B cell (primary cell): ENCODE results near the gene KIAA0319L. TPM values are rescaled to one million over a fixed set of nuclear protein-coding genes. Genes with fewer than 3 reads are reported as not detected.

Experiments used
- ATAC-seq: fragments of 200-7000 bp; cut with Tn5 transposase; one replicate; pipeline ENCODE4 v1.10.0; 2021; ENCODE audit warnings: low read depth, mild to moderate bottlenecking, moderate number of reproducible peaks, moderate library complexity
- CTCF ChIA-PET: fragments of 350-600 bp; sonication (Branson Sonifier 250); formaldehyde crosslinking; loops from one replicate; lab custom pipeline; 2021; ENCODE audit warnings: antibody characterized with exemption, inconsistent platforms; lab: Charles Lee
- POLR2A ChIA-PET: fragments of 350-600 bp; sonication (Branson Sonifier 250); formaldehyde crosslinking; loops from one replicate; lab custom pipeline; 2021; ENCODE audit warnings: antibody characterized with exemption; lab: Charles Lee
- DNase-seq: peaks from one replicate; pipeline ENCODE4 v3.0.0; 2013
- H2AFZ ChIP-seq: 2 replicates; pipeline ENCODE4 v1.6.1; 2012; ENCODE audit warnings: mild to moderate bottlenecking, low read depth, low read length; ENCODE audit not compliant: insufficient read depth, poor library complexity, severe bottlenecking
- H3K27ac ChIP-seq, 2 donors: 1 replicate in 1 of 2; 2 replicates in 1 of 2; pipeline ENCODE4 v1.5.1; 2012 to 2013; ENCODE audit warnings: low read length in 2 of 2, mild to moderate bottlenecking in 2 of 2, moderate library complexity in 1 of 2
- H3K27me3 ChIP-seq, 4 experiments: fragments of 200-600 bp in 1 of 4; sonication (generic) in 1 of 4; replicated peaks in 1 of 4; 1 replicate in 2 of 4; 2 replicates in 2 of 4; pipeline versions ENCODE4 v1.6.1 to v1.7.0; 2013 to 2016; ENCODE audit warnings: low read length in 3 of 4, mild to moderate bottlenecking in 2 of 4, mixed read lengths in 1 of 4, moderate library complexity in 1 of 4; ENCODE audit not compliant: insufficient read depth in 4 of 4, control insufficient read depth in 3 of 4; ENCODE audit errors: control extremely low read depth in 1 of 4
- H3K36me3 ChIP-seq, 2 experiments: replicated peaks in 1 of 2; 1 replicate in 1 of 2; 2 replicates in 1 of 2; pipeline versions ENCODE4 v1.6.1 to v1.7.1; 2013; ENCODE audit warnings: low read length in 1 of 2; ENCODE audit not compliant: insufficient read depth in 2 of 2, control insufficient read depth in 1 of 2; ENCODE audit errors: control extremely low read depth in 1 of 2, extremely low read depth in 1 of 2
- H3K4me1 ChIP-seq, 2 donors: fragments of 200-600 bp in 1 of 2; sonication (generic) in 1 of 2; 1 replicate in 1 of 2; 2 replicates in 1 of 2; pipeline versions ENCODE4 v1.5.1 to v1.6.1; 2013 to 2017; ENCODE audit warnings: low read length in 2 of 2; ENCODE audit not compliant: control insufficient read depth in 2 of 2, insufficient read depth in 2 of 2
- H3K4me2 ChIP-seq: replicated peaks from 2 replicates; pipeline ENCODE3; 2012; ENCODE audit warnings: mild to moderate bottlenecking, low read depth, low read length; ENCODE audit not compliant: poor library complexity, severe bottlenecking
- H3K4me3 ChIP-seq, 5 experiments: fragments of 200-600 bp in 1 of 5; sonication (generic) in 1 of 5; 1 replicate in 3 of 5; 2 replicates in 2 of 5; pipeline versions ENCODE4 v1.5.1 to v1.7.0; 2011 to 2016; ENCODE audit warnings: low read length in 4 of 5, mild to moderate bottlenecking in 4 of 5, low read depth in 2 of 5, control low read depth in 1 of 5, moderate library complexity in 1 of 5; ENCODE audit not compliant: insufficient read depth in 1 of 5; ENCODE audit errors: control extremely low read depth in 1 of 5, extremely low read depth in 1 of 5
- H3K79me2 ChIP-seq: fragments of 200-600 bp; sonication (generic); one replicate; pipeline ENCODE4 v1.6.0; 2016; ENCODE audit warnings: low read length; ENCODE audit not compliant: control insufficient read depth, insufficient read depth
- H3K9ac ChIP-seq: fragments of 200-600 bp; sonication (generic); 2 replicates; pipeline ENCODE4 v1.6.1; 2017; ENCODE audit warnings: mild to moderate bottlenecking, low read length, moderate library complexity
- H3K9me3 ChIP-seq, 3 donors: one replicate each; pipeline versions ENCODE4 v1.6.1 to v1.7.1; 2013; ENCODE audit warnings: low read length in 2 of 3; ENCODE audit not compliant: control insufficient read depth in 2 of 3, insufficient read depth in 1 of 3; ENCODE audit errors: control extremely low read depth in 1 of 3
- H4K20me1 ChIP-seq: 2 replicates; pipeline ENCODE4 v1.6.0; 2012; ENCODE audit warnings: mild to moderate bottlenecking, low read length; ENCODE audit not compliant: insufficient read depth, control insufficient read depth, poor library complexity, severe bottlenecking
- H3K27ac Mint-ChIP-seq: one replicate; pipeline ENCODE4 v1.8.0; 2021; ENCODE audit warnings: mixed read lengths
- H3K27me3 Mint-ChIP-seq: one replicate; pipeline ENCODE4 v1.8.0; 2021; ENCODE audit warnings: mixed read lengths
- H3K4me1 Mint-ChIP-seq: one replicate; pipeline ENCODE4 v1.8.0; 2021; ENCODE audit warnings: mixed read lengths
- H3K4me3 Mint-ChIP-seq: one replicate; pipeline ENCODE4 v1.8.0; 2021; ENCODE audit warnings: mixed read lengths
- H3K9me3 Mint-ChIP-seq: one replicate; pipeline ENCODE4 v1.8.0; 2022; ENCODE audit warnings: mixed read lengths; ENCODE audit not compliant: insufficient read depth
- CTCF ChIP-seq: fragments of 200-600 bp; IDR thresholded peaks from one replicate; pipeline ENCODE4 v1.8.0; 2022; ENCODE audit warnings: antibody characterized with exemption, mild to moderate bottlenecking
- EZH2 ChIP-seq: IDR thresholded peaks from 2 replicates; pipeline ENCODE4 v1.6.1; 2012; ENCODE audit warnings: borderline replicate concordance, low read depth, mild to moderate bottlenecking, moderate library complexity, low read length; ENCODE audit not compliant: insufficient read depth, poor library complexity, severe bottlenecking
- WGBS: methylation state at CpG from one replicate; pipeline ENCODE4 v1.1.5; 2013; ENCODE audit warnings: missing lambda C conversion rate; ENCODE audit not compliant: insufficient coverage; 5-methylcytosine and 5-hydroxymethylcytosine counted together
- intact Hi-C: fragments of 100-400 bp; cut with micrococcal nuclease; formaldehyde crosslinking; loops from one replicate; pipeline ENCODE4 v1.10.0; 2022
- polyA plus RNA-seq: library from polyadenylated mRNA; depleted of rRNA; stranded (reverse); fragments of >200 nt; gene quantifications from 2 replicates; pipeline ENCODE4 v1.2.3, GENCODE V29; 2012
- total RNA-seq, 2 donors: library from RNA; stranded (reverse); fragments of 120-200 nt in 1 of 2; gene quantifications; 1 replicate in 1 of 2; 2 replicates in 1 of 2; pipeline versions ENCODE4 v1.2.3 to v1.2.4, GENCODE V29; 2013 to 2022

The KIAA0319L gene
- total and polyA plus RNA-seq, 2 donors (not counting 1 experiment from before 2014, with no cell fraction given) = 35.9 to 78.1 TPM

GRCh38 chr1:35434703-35435102 lies 122.5 kb downstream of the KIAA0319L start:
- no peak for ATAC-seq
- Histone ChIP-seq H4K20me1 (no peaks in the 10 kb centered on the region), H3K4me1 (no peaks in the 10 kb centered on the region), H3K79me2 (no peaks in the 10 kb centered on the region), H3K36me3 (peaks cover 0 to 42% of the 10 kb centered on the region in 2 experiments), H3K9ac (no peak overlapping the region), H3K27ac (no peak overlapping the region), H3K27me3 (no peaks in the 10 kb centered on the region), H3K4me2 (no peak overlapping the region), H3K9me3 (peaks cover 0 to 2% (median 0%) of the 10 kb centered on the region in 3 donors), H2AFZ (no peak overlapping the region), H3K4me3 (no peak overlapping the region)
- Mint-ChIP-seq H3K27ac (no peak overlapping the region), H3K9me3 (no peaks in the 10 kb centered on the region), H3K4me3 (no peak overlapping the region), H3K27me3 (no peaks in the 10 kb centered on the region), H3K4me1 (no peaks in the 10 kb centered on the region)
- TF ChIP-seq EZH2 (no peak), CTCF (no peak)
- no peak for DNase-seq
- POLR2A ChIA-PET = no interaction called here
- intact Hi-C loops = no loop called here
- WGBS = 96% methylated on average over 12 of the region's 12 CpGs
- CTCF ChIA-PET = interaction anchor here (1.1 kb wide), 1 partner anchor 130 kb away, joined by 4 read pairs; no protein-coding TSS in a partner anchor

- Histone ChIP-seq H4K20me1 (no peaks in the 10 kb centered on the region), H3K79me2 (no peaks in the 10 kb centered on the region), H3K4me3 (no peak overlapping the region), H3K9ac (no peak overlapping the region), H3K27me3 (no peaks in the 10 kb centered on the region), H3K27ac (no peak overlapping the region), H3K4me2 (no peak overlapping the region), H2AFZ (no peak overlapping the region), H3K9me3 (peaks cover 0 to 2% (median 0%) of the 10 kb centered on the region in 3 donors), H3K4me1 (no peaks in the 10 kb centered on the region), H3K36me3 (peaks cover 0 to 32% of the 10 kb centered on the region in 2 experiments)
- H3K4me1 Mint-ChIP-seq = no peaks in the 10 kb centered on the region
- ChIA-PET POLR2A (no interaction called here), CTCF (interaction anchor here (0.5 to 1.1 kb wide), 2 partner anchors 68 to 131 kb away, joined by 3 to 4 read pairs; no protein-coding TSS in a partner anchor)
- intact Hi-C loops = no loop called here
- DNase-seq (no peak), ATAC-seq (no peak)
- H3K4me3 Mint-ChIP-seq = no peak overlapping the region
- no peaks in the 10 kb centered on the region for H3K9me3 Mint-ChIP-seq
- TF ChIP-seq CTCF (no peak), EZH2 (no peak)
- no peak overlapping the region for H3K27ac Mint-ChIP-seq
- 98% methylated on average over 9 of the region's 15 CpGs for WGBS
- no peaks in the 10 kb centered on the region for H3K27me3 Mint-ChIP-seq
Observed at GRCh38 chr1:35433714-35434113, 123.5 kb downstream of the KIAA0319L start.
